IMR-90 (cell line): ENCODE results near the gene DDX59. TPM values are rescaled to one million over a fixed set of nuclear protein-coding genes. Genes with fewer than 3 reads are reported as not detected.

Experiments used
- ATAC-seq: fragments of 200-7000 bp; cut with Tn5 transposase; 2 replicates; pipeline ENCODE4 v1.9.1; 2020; ENCODE audit warnings: low read depth, mild to moderate bottlenecking, moderate library complexity
- BruUV-seq: library from RNA; stranded (reverse); fragments of 400-500 nt; replicated peaks from 2 replicates; lab custom pipeline; 2021; lab: Mats Ljungman, UMichigan
- CTCF ChIA-PET: fragments of 300-600 bp; formaldehyde crosslinking; extraction: SDS; loops from one replicate; lab custom pipeline; 2021; ENCODE audit warnings: antibody characterized with exemption; lab: Yijun Ruan, JAX
- POLR2A ChIA-PET: fragments of 300-600 bp; sonication (Branson Sonifier 250); formaldehyde crosslinking; loops from one replicate; lab custom pipeline; 2022; ENCODE audit warnings: antibody characterized with exemption; ENCODE audit not compliant: unreplicated experiment; lab: Charles Lee
- DNase-seq: peaks from one replicate; pipeline ENCODE4 v3.0.0; 2013
- H2AFZ ChIP-seq: replicated peaks from 2 replicates; pipeline ENCODE3; 2013; ENCODE audit warnings: low read length, mild to moderate bottlenecking; ENCODE audit not compliant: poor library complexity
- H2AK5ac ChIP-seq: 2 replicates; pipeline ENCODE4 v1.6.1; 2013; ENCODE audit warnings: low read depth, low read length, inconsistent platforms
- H2AK9ac ChIP-seq: replicated peaks from 2 replicates; pipeline ENCODE3; 2013; ENCODE audit warnings: mild to moderate bottlenecking, low read depth, low read length, moderate library complexity; ENCODE audit not compliant: poor library complexity
- H2BK120ac ChIP-seq: 2 replicates; pipeline ENCODE4 v1.6.1; 2013; ENCODE audit warnings: low read depth, low read length, inconsistent platforms
- H2BK15ac ChIP-seq: 3 replicates; pipeline ENCODE4 v1.6.1; 2013; ENCODE audit warnings: low read depth, low read length, inconsistent platforms
- H2BK20ac ChIP-seq: 2 replicates; pipeline ENCODE4 v1.6.1; 2013; ENCODE audit warnings: low read depth, mild to moderate bottlenecking, inconsistent platforms, low read length, moderate library complexity
- H2BK5ac ChIP-seq: 2 replicates; pipeline ENCODE4 v1.6.1; 2013; ENCODE audit warnings: mild to moderate bottlenecking, low read depth, low read length, inconsistent platforms; ENCODE audit not compliant: poor library complexity, severe bottlenecking
- H3K14ac ChIP-seq: replicated peaks from 2 replicates; pipeline ENCODE4 v1.6.1; 2013; ENCODE audit warnings: low read depth, low read length, inconsistent platforms
- H3K18ac ChIP-seq: 2 replicates; pipeline ENCODE4 v1.6.1; 2013; ENCODE audit warnings: low read depth, low read length, control low read depth
- H3K23ac ChIP-seq: 2 replicates; pipeline ENCODE4 v1.6.1; 2013; ENCODE audit warnings: low read depth, low read length, inconsistent platforms
- H3K27ac ChIP-seq: 2 replicates; pipeline ENCODE4 v1.5.1; 2013; ENCODE audit warnings: mild to moderate bottlenecking, control low read depth, low read length; ENCODE audit not compliant: insufficient read depth
- H3K27me3 ChIP-seq: 2 replicates; pipeline ENCODE4 v1.6.1; 2013; ENCODE audit warnings: low read length; ENCODE audit not compliant: control insufficient read depth, insufficient read depth
- H3K36me3 ChIP-seq: 2 replicates; pipeline ENCODE4 v1.6.1; 2013; ENCODE audit warnings: low read length, mixed read lengths; ENCODE audit not compliant: control insufficient read depth, insufficient read depth
- H3K4ac ChIP-seq: 2 replicates; pipeline ENCODE4 v1.6.1; 2013; ENCODE audit warnings: low read depth, low read length, inconsistent platforms
- H3K4me1 ChIP-seq: 2 replicates; pipeline ENCODE4 v1.6.1; 2013; ENCODE audit warnings: low read length, mixed read lengths; ENCODE audit not compliant: control insufficient read depth, insufficient read depth
- H3K4me2 ChIP-seq: 2 replicates; pipeline ENCODE4 v1.6.1; 2013; ENCODE audit warnings: low read depth, mild to moderate bottlenecking, control low read depth, low read length, moderate library complexity
- H3K4me3 ChIP-seq: 2 replicates; pipeline ENCODE4 v1.5.1; 2013; ENCODE audit warnings: low read depth, mild to moderate bottlenecking, control low read depth, low read length, moderate library complexity; ENCODE audit not compliant: insufficient read depth
- H3K56ac ChIP-seq: 2 replicates; pipeline ENCODE4 v1.6.1; 2013; ENCODE audit warnings: low read length, inconsistent platforms; ENCODE audit not compliant: insufficient read depth; ENCODE audit errors: extremely low read depth
- H3K79me1 ChIP-seq, 2 experiments: 2 replicates each; pipeline ENCODE4 v1.6.1; 2013; ENCODE audit warnings: low read length in 2 of 2, inconsistent platforms in 1 of 2, low read depth in 1 of 2
- H3K9ac ChIP-seq: 2 replicates; pipeline ENCODE4 v1.6.1; 2013; ENCODE audit warnings: low read depth, low read length, control low read depth
- H3K9me1 ChIP-seq: 2 replicates; pipeline ENCODE4 v1.6.1; 2013; ENCODE audit warnings: low read length, inconsistent platforms; ENCODE audit not compliant: insufficient read depth
- H3K9me3 ChIP-seq: 2 replicates; pipeline ENCODE4 v1.6.1; 2013; ENCODE audit warnings: low read length; ENCODE audit not compliant: control insufficient read depth, insufficient read depth
- H4K20me1 ChIP-seq: 2 replicates; pipeline ENCODE4 v1.6.1; 2013; ENCODE audit warnings: low read length, inconsistent platforms; ENCODE audit not compliant: insufficient read depth
- H4K5ac ChIP-seq: 2 replicates; pipeline ENCODE4 v1.6.1; 2013; ENCODE audit warnings: mild to moderate bottlenecking, low read depth, low read length, control low read depth
- H4K8ac ChIP-seq, 2 experiments: 2 replicates each; pipeline ENCODE4 v1.6.1; 2013; ENCODE audit warnings: low read depth in 2 of 2, low read length in 2 of 2, control low read depth in 1 of 2, inconsistent platforms in 1 of 2
- H4K91ac ChIP-seq: 2 replicates; pipeline ENCODE4 v1.6.1; 2013; ENCODE audit warnings: low read depth, low read length, inconsistent platforms; ENCODE audit not compliant: insufficient read depth
- BHLHE40 ChIP-seq: fragments of 150-350 bp; IDR thresholded peaks from 2 replicates; pipeline ENCODE4 v1.6.1; 2016; ENCODE audit warnings: mild to moderate bottlenecking, low read depth, low read length
- CEBPB ChIP-seq: IDR thresholded peaks from 2 replicates; pipeline ENCODE4 v1.6.1; 2012; ENCODE audit warnings: low read depth, low read length, improper control_type of control experiment
- CHD1 ChIP-seq: IDR thresholded peaks from 2 replicates; pipeline ENCODE4 v1.6.1; 2012; ENCODE audit warnings: low read depth, low read length, improper control_type of control experiment
- CTCF ChIP-seq: conservative IDR thresholded peaks from 2 replicates; pipeline ENCODE4 v1.5.1; 2012; ENCODE audit warnings: mild to moderate bottlenecking, low read depth, low read length, improper control_type of control experiment
- ELK1 ChIP-seq: fragments of 150-350 bp; IDR thresholded peaks from 2 replicates; pipeline ENCODE4 v1.6.1; 2016; ENCODE audit warnings: low read depth, mild to moderate bottlenecking, low read length, moderate library complexity, borderline replicate concordance
- FOS ChIP-seq: fragments of 150-350 bp; IDR thresholded peaks from 2 replicates; pipeline ENCODE4 v1.6.1; 2016; ENCODE audit warnings: low read depth, low read length
- MAFK ChIP-seq: IDR thresholded peaks from 2 replicates; pipeline ENCODE4 v1.6.1; 2012; ENCODE audit warnings: low read depth, low read length, improper control_type of control experiment
- MAZ ChIP-seq: IDR thresholded peaks from 2 replicates; pipeline ENCODE4 v1.6.1; 2012; ENCODE audit warnings: low read depth, mild to moderate bottlenecking, low read length, improper control_type of control experiment, moderate library complexity, borderline replicate concordance
- MXI1 ChIP-seq: IDR thresholded peaks from 2 replicates; pipeline ENCODE4 v1.6.1; 2012; ENCODE audit warnings: low read depth, mild to moderate bottlenecking, low read length, moderate library complexity, borderline replicate concordance
- NFE2L2 ChIP-seq: fragments of 150-350 bp; IDR thresholded peaks from 2 replicates; pipeline ENCODE4 v1.6.1; 2016; ENCODE audit warnings: low read depth, mild to moderate bottlenecking, low read length
- POLR2A ChIP-seq: IDR thresholded peaks from 2 replicates; pipeline ENCODE4 v1.6.1; 2012; ENCODE audit warnings: mild to moderate bottlenecking, low read depth, low read length
- RAD21 ChIP-seq: IDR thresholded peaks from 2 replicates; pipeline ENCODE4 v1.6.1; 2012; ENCODE audit warnings: low read length, improper control_type of control experiment
- RCOR1 ChIP-seq: IDR thresholded peaks from 2 replicates; pipeline ENCODE4 v1.6.1; 2012; ENCODE audit warnings: mild to moderate bottlenecking, low read length, improper control_type of control experiment; ENCODE audit not compliant: insufficient replicate concordance
- RFX5 ChIP-seq: IDR thresholded peaks from 2 replicates; pipeline ENCODE4 v1.8.0; 2012; ENCODE audit warnings: low read depth, mild to moderate bottlenecking, low read length, moderate library complexity
- SMC3 ChIP-seq: fragments of 150-350 bp; IDR thresholded peaks from 2 replicates; pipeline ENCODE4 v1.6.1; 2016; ENCODE audit warnings: low read depth, mild to moderate bottlenecking, antibody characterized with exemption, low read length, moderate library complexity
- USF2 ChIP-seq: fragments of 150-350 bp; IDR thresholded peaks from 2 replicates; pipeline ENCODE4 v1.6.1; 2017; ENCODE audit warnings: mild to moderate bottlenecking, antibody characterized with exemption, low read length, low read depth
- WGBS, 2 experiments: methylation state at CpG; one replicate each; pipeline versions ENCODE4 v1.1.5 to v1.1.7; 2013; ENCODE audit warnings: missing lambda C conversion rate in 2 of 2; ENCODE audit not compliant: insufficient read length in 1 of 2; ENCODE audit errors: extremely low coverage in 2 of 2; 5-methylcytosine and 5-hydroxymethylcytosine counted together
- dilution Hi-C: fragments of 300-500 bp; cut with HindIII; formaldehyde crosslinking; loops from one replicate; pipeline ENCODE4 v1.14.3; 2018; ENCODE audit warnings: low sequenced_read_pairs; ENCODE audit not compliant: unreplicated experiment
- in situ Hi-C: fragments of 300-500 bp; cut with MboI; formaldehyde crosslinking; loops from 3 replicates; pipeline ENCODE4 v1.14.3; 2019; ENCODE audit warnings: low sequenced_read_pairs, inconsistent platforms, mixed read lengths
- intact Hi-C: fragments of 100-400 bp; cut with micrococcal nuclease; formaldehyde crosslinking; loops from 2 replicates; pipeline ENCODE4 v1.10.0; 2022
- polyA plus RNA-seq, 3 experiments: library from polyadenylated mRNA; depleted of rRNA; stranded (reverse); fragments of >200 nt; gene quantifications; 2 replicates each; pipeline ENCODE4 v1.2.3, GENCODE V29; 2012; ENCODE audit warnings: low replicate concordance in 1 of 3
- total RNA-seq: library from RNA; depleted of rRNA; stranded (reverse); fragments of >200 nt; gene quantifications from 2 replicates; pipeline ENCODE4 v1.2.3, GENCODE V29; 2012

DDX59 gene
- total and polyA plus RNA-seq, 2 of the 4 experiments (the other 2 are of a cell fraction): 8.6 to 9.1 TPM

- Histone ChIP-seq H3K56ac (no peak overlapping the region), H3K23ac (no peak overlapping the region), H3K9me1 (no peaks in the 10 kb centered on the region), H3K14ac (no peak overlapping the region), H2AK9ac (no peak overlapping the region), H2BK15ac (no peak overlapping the region), H4K5ac (no peak overlapping the region), H3K4me1 (no peaks in the 10 kb centered on the region; the same call in 1 of the 2 replicates), H3K4me3 (no peak overlapping the region), H3K4ac (no peak overlapping the region), H2AK5ac (no peak overlapping the region), H3K9me3 (no peaks in the 10 kb centered on the region), H2AFZ (no peak overlapping the region), H2BK120ac (no peak overlapping the region), H3K27ac (no peak overlapping the region), H3K27me3 (no peaks in the 10 kb centered on the region; the same call in 1 of the 2 replicates), H2BK20ac (no peak overlapping the region), H3K79me1 (no peaks in the 10 kb centered on the region), H4K8ac (no peak overlapping the region), H3K4me2 (no peak overlapping the region), H3K36me3 (no peaks in the 10 kb centered on the region), H4K20me1 (no peaks in the 10 kb centered on the region), H4K91ac (no peak overlapping the region), H3K9ac (no peak overlapping the region), H3K18ac (no peak overlapping the region), H2BK5ac (no peak overlapping the region)
- CTCF ChIA-PET: no interaction called here
- intact Hi-C loops (loop anchor here (10.0 kb wide), 1 partner anchor 345 kb away; no protein-coding TSS in a partner anchor), in situ Hi-C loops (loop anchor here (5.0 to 10.0 kb wide), 2 partner anchors 172 to 415 kb away; no protein-coding TSS in a partner anchor), dilution Hi-C loops (no loop called here)
- DNase-seq: no peak
- WGBS, 2 experiments: 100% methylated on average over 2 of the region's 9 CpGs; no CpG with 5 or more reads in 1 of the 2 experiments
- TF ChIP-seq ELK1: no peak
- TF ChIP-seq RFX5: no peak
- TF ChIP-seq FOS: no peak
- no peak for TF ChIP-seq BHLHE40
- TF ChIP-seq SMC3: no peak
- TF ChIP-seq MAZ: no peak
- TF ChIP-seq CEBPB: no peak
- TF ChIP-seq NFE2L2: no peak
- no peak for TF ChIP-seq USF2
- TF ChIP-seq MXI1: no peak
- TF ChIP-seq CHD1: no peak
- no peak for TF ChIP-seq RCOR1
- no peak for TF ChIP-seq POLR2A
- no peak for TF ChIP-seq MAFK
- TF ChIP-seq RAD21: no peak
- no peak for TF ChIP-seq CTCF
- BruUV-seq: no TSS peak
- POLR2A ChIA-PET: no interaction called here
- no peak for ATAC-seq
Observed at GRCh38 chr1:200629876-200630514, 39.7 kb downstream of the DDX59 start.
